ENCODE data around the gene VTCN1.
"Not testable (repeated sequence)": the region's sequence is repeated elsewhere in the genome, so short reads cannot be mapped to it uniquely, and the experiment has no call there.

The VTCN1 gene

DNA sequence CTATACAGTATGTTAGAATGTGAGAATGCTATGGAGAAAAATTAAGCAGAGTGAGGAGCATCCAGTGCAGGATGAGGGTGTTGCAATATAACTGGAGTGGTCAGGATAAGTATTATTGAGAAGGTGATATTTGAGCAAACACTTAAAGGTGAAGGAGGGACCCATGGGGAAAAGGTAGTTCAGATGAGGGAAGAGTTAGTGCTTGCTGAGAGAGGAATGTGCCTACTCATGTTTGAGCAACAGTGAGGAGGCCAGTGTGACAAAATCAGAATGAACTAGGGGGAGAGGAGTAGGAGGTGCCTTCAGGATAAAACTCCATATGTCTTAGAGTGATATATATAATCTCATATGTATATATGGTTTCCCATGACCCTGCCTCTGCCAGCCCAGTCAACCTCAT is 82.9 kb downstream of the VTCN1 start:
- FAIRE-seq: no peak
- DNase-seq (ENCODE audit: low spot score): no peak

DNA sequence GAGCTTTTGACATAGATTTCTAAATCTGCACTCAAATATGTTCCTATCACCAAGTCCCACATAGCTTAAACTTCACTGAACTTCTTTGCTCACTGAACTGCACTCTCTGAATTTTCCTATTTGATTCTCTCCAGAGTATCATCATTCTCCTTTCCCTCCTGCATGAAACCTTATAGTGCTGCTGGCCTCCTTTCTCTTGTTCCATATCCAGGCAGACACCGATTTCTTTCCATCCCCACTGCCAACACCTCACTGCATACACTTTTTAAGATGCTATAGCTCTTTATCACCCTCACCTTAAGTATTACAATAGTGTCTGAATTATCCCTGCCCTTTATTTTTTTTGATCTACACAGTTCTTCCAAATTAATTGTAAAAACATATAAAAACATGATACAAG is 86.1 kb downstream of the VTCN1 start:
- DNase-seq (ENCODE audit: low spot score) (no peak), FAIRE-seq (no peak)

DNA sequence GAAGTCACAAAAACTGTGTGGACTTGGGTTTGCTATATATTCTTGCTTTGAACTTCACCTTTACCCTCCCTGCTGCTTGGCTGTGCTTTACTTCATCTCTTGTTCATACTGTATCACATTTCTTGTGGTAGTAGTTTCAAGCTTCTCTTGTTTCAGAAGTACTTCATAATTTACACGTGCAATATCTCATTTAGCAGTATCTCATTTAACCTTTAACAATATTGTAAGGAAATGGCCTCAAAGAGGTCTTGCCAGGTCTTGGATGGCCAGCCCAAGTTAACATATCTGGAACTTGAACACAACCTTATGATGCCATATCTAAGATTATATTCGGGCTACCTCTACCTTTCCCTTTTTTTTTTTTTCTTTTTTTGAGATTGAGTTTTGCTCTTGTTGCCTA is 87.5 kb downstream of the VTCN1 start:
- no peak for FAIRE-seq
- DNase-seq (ENCODE audit: low spot score): no peak

DNA sequence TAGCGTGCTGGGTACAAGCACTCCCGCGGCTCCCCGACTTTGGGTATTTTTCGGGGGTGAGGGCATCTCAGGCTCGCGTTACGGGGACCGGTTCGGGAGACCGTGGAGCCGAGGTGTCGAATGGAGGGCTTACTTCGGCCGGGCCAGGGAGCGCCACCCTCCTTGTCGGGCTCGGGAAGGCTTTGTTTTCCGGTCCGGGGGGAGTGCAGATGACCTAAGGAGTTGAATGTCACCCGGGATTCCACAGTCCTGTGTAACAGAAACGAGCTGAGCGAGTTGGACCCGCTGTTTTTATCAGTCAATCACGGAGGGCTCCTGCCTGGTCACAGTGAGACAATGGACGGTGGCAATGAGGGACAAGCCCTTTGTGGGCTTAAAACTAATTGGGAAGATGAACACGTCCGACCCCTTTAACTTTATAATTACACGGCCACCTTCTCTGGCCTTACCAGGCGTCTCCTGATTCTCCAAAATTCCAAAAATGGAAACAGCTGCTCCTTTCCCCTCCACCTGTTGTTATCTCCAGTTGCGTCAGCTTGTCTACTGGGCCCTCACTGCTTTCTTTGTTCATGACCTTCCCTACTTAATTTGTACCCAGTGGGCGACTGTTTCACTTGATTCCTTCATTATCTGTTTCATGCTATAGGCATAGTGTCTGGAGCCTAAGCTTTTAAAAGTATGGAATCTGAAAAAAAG is 88.2 kb downstream of the VTCN1 start:
- DNase-seq (ENCODE audit: low spot score): no peak
- FAIRE-seq: no peak

DNA sequence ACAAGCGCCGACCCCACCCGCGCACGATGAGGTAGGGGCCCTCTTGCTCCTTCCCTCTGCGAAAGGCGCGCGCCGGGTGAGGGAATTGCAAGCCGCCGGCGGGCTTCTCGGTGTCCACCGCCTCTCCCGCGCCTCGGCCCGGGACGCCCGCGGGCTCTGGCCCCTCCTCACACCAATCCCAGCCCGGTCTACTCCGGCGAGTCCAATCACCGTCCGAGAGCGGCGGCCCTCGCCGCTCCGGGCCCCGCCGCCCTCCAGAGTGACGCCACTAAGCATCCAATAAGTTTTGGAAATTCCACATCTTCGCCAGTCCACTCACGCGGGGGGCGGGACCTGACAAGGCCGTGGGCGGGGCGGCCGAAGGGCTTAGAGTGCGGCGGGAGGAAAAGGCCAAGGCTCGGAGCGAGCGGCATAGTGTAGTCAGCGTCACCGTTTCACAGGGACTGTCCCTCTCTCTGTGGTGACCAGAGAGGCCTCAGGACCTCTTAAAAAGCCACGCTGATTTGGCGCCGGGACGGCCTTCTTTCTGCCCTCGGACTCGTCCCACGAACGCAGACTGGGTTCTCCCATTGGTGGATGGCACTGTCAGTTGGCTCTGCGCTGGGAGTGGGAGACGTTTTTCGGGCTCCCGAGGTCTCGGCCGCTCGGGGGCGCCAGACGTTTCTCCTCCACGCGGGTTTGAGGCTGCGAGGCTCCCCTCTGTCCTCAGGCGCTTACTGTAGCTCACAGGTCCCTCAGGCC is 89.0 kb downstream of the VTCN1 start, which contains the start of gene TRIM45:
TSS of gene TRIM45 (minus strand) at position 161 of the 741 bp plus-strand sequence. CDS start 548 bp downstream, outside the sequence.
- DNase-seq (ENCODE audit: low spot score) (peak; percentile 96), FAIRE-seq (peak; percentile 53)

DNA sequence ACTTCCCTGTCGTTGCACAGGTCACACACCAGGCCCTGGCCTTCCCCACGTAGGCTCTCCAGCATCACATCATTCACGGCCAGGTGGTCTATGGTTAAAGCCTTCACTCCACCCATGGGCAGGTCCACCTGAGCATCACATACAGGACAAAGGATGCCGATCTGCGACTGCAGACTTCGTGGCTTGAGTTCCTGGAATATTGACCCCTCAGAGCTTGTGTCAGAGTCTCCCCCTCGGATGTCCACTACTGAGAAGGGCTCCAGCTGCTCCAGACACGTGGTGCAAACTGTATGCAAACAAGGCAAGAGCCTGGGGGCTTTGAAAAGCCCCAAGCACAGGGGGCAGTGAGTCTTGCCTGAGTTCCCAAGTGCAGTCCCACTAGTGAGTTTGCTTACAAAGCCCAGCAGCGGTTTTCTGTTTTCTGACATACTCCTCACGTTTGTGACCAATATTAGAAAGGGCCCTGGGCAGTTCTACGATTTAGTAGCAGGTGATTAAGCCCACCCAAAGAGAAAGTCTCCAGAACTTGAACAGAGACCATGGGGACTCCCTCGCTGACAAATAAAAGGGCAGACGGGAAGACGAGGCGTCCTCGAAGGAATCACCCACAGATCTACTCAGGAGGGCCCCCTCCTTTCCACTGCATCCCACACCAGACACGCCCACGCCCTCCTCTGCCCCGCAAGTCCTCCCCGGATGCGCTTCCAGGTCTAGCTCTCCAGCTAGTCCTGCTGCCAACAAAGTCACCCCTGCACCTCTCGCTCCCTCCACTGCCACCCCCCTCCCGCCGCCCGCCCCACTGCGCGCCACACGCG is 89.7 kb downstream of the VTCN1 start:
- DNase-seq (ENCODE audit: low spot score): no peak
- no peak for FAIRE-seq

DNA sequence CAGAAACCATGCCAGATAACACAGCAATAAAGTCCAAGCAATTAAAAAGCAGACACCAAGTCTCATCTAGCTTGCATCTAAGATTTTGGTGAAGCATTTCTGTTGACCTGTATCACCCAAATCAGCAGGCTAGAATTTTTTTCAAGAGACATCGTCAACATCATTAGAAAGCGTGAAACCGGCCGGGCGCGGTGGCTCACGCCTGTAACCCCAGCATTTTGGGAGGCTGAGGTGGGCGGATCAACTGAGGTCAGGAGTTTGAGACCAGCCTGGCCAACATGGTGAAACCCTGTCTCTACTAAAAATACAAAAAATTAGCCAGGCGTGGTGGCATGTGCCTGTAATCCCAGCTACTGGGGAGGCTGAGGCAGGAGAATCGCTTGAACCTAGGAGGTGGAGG is 91.6 kb downstream of the VTCN1 start:
- not testable (repeated sequence) for DNase-seq (ENCODE audit: low spot score); FAIRE-seq

DNA sequence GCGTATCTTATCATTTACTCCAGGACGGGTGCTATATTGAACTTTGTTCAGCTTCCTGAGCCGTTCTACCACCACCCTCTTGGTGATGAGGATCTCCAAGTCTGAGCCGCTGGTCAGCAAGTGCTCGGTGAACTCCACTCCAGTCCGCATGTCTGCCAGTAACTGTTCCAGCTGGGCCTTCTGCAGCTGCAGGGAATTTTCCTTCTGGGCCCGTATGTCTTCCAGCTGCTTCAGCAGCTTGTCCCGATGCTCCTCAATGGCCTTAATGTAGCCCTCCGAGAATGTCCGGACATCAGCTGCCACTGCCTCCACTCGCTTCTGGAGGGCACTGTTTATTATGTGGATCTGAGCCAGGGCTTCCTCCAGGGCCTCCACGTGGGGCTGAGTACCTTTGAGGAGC is 92.6 kb downstream of the VTCN1 start:
- no peak for FAIRE-seq
- no peak for DNase-seq (ENCODE audit: low spot score)

DNA sequence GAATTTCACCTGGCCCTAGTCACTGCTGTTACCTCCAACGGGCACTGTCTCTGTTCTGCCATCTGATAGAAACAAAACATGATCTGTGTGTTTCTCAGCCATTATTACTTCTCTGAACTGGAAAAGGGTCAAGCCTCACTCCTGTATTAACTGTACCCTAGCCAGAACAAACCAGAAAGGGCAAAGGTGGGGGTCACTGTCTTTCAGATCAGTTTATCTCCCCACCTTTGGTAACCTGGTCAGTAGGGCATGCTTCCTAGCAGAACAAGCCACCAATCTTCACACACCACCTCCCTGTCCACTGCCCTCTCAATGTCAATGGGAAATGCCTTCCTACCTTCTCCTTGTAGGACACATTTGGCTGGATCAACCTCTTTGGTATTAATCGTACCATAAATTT is 93.0 kb downstream of the VTCN1 start:
- DNase-seq (ENCODE audit: low spot score) (no peak), FAIRE-seq (no peak)

DNA sequence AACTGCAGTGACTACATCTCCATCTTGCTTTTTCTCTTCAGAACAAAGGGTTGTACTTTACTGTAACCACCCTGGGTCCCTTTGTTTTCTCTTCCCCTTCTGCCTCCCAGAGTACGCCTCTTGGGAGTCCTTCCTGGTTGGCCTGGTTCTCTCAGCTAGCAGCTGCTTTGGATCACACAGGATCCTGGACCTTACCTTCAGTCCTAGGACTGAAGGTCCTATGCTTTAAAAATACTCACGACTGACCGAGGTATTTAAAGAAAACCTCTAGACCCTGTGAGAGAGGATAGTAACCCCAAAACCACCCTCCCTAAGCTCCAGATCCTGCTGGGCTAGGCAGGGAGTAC is 94.0 kb downstream of the VTCN1 start:
- no peak for DNase-seq (ENCODE audit: low spot score)
- no peak for FAIRE-seq

DNA sequence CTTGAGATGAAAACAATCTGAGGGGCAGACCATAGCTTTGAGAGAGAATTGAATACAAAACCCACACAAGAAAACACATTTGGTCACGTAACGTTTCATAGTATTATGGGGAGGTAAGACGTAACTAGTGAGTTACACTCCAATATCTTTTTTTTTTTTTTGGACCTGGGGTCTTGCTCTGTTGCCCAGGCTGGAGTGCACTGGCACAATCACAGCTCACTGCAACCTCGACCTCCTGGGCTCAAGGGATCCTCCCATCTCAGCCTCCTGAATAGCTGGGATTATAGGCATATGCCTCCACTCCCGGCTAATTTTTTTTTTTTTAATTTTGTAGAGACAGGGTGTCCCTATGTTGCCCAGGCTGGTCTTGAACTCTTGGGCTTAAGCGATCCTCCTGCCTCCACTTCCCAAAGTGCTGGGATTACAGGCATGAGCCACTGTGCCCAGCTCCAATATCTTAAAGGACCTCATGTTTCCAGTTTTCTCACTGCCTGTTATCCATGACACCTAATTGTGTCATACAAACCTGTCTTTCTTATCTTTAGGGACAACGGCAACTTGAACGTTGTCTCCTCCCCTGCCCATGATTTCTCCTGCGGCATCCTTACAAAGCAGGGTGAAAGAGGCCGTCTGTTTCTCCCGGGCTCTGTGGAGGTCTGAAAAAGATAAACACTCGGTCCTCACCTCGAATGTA is 94.5 kb downstream of the VTCN1 start:
- DNase-seq (ENCODE audit: low spot score): no peak
- FAIRE-seq: no peak

DNA sequence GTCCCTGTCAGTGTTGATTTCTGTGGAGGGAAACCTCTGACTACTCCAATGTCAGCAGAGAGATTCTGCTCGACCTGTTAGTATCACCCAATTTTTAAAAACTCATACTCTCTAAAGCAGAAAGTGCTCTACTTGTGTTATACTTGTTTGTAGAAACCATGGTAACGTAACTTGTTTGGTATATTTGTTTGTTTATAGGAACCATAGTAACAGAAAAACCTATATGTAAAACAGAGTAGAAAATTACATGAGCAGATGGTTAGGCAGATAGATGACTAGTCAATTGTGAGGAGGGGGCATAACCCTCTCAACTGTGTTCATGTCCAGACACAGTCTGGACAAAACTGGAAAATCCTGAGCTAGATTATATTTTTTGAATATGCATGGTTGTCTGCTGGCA is 95.8 kb downstream of the VTCN1 start:
- FAIRE-seq (no peak), DNase-seq (ENCODE audit: low spot score) (no peak)

DNA sequence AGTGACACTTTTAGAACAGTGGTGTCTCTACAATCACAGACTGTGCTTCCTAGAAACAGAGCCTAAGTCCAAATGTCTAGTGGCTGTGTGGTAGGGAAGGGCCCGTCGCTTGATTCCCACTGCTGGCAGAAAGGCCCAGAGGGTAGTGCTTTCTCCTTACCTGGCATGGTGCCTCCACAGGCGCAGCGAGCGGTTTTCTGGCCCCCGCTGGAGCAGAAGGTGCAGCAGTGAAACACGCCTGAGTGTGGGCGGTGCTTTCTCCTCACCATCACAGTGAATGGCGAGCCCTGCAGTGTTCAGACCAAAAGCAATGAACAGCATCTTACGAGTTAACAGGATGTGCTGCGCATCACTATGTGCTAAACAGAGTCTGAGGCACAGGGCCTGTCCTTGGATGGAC is 97.5 kb downstream of the VTCN1 start:
- DNase-seq (ENCODE audit: low spot score) (no peak), FAIRE-seq (no peak)

DNA sequence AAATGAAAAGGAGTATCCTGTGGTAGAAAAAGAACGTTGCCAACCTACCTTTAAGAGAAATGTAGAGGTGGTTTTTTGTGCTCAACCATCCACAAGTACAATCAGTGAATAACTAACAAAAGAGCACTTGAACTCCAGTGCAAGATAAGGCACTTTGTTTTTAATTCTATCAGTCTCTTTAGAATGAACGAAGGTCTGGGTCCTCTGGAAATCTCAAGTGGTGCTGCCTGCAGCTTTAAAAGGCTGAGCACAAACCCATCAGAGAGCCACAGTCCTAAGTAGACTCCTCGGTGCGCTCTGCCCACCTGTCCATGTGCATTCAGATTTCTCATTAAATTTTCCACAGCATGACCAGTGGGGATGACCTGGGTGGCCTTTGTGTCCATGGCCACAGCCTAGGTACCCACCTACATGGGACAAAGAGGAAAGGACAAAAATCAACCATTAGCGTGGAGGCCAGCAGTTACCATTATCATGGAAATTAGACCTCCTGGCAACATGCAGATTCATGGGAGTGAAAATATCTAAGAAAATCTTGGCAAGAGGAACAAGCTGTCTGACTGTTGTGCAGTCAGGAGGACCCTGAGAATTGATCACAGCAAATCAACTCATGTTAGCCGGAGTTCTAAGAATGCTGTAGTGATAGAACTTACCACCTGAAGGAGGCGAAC is 98.5 kb downstream of the VTCN1 start:
- DNase-seq (ENCODE audit: low spot score): no peak
- FAIRE-seq: no peak

DNA sequence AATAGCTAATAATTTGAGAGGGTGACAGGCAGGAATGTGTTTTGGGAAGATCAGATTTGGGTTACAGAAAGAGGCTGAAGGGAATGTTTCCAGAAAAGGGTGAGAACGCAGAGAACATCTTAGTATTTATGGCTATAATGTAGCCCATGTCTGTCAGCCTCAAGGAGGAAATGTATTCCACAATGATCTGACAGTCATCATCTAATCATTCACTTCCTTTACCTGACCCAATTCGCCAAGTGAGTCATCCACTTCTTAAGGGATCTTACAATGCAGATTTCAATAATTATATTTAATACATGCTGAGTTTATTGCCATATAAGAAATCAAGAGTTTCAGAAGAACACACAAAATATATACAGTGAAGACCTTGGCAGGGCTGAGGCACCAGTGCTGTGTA is 100.0 kb downstream of the VTCN1 start:
- DNase-seq (ENCODE audit: low spot score): no peak
- FAIRE-seq: no peak

DNA sequence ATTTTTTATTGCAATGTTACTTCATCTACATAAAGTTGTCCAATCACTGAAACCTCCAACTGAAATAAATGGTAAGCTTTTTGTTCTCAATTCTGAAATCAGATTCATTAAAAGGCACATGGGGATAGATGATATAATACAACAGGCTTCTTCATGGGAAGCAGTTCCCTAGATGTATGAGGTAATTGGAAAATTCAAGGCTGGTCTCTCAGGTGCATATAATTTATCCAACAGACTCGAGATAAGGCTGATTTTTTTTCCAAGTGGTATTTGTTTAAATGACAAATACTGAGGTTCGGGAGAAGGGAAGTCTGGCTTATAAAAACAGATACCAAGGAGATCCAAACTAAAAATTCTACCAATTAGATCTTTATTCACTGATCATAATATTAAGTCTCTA is 103.4 kb downstream of the VTCN1 start:
- DNase-seq (ENCODE audit: low spot score) (no peak), FAIRE-seq (no peak)

DNA sequence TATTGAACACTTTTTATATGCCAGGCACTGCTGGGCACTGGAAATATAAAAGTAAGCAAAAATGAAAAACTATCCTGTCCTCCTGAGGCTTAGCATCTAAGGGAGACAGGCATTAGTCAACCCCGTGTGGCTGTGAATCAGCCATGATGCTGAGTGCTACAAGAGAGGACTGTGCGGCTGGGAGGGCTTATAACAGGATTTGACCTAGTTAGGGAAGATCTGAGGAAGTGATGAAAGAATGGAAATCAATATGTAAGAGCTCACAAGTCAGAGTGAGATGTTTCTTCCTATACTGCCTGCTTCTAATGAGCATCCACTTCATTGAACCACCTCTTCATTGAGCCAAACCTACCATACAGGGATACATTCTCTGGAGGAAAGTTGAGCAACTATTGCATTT is 104.2 kb downstream of the VTCN1 start:
- FAIRE-seq (no peak), DNase-seq (ENCODE audit: low spot score) (no peak)

DNA sequence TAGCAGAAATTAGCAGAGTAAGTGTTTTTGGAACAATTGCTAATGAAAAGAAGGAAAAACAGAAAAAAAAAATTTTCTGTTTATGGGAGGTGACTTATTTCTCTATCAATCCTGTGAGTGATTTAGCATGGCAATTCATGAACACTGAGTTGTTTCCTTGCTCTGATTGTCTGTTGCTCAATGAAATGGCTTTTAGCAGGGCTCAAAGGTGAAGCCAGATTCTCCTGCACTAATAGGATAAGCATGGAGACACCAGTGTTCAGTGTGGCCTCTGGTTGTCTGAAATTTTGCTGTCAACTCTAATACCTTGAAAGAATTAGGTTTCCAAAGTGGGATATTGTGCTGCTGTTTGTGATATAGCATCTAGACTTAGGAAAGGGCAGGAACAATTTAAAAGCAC is 105.0 kb downstream of the VTCN1 start:
- DNase-seq (ENCODE audit: low spot score): no peak
- no peak for FAIRE-seq

DNA sequence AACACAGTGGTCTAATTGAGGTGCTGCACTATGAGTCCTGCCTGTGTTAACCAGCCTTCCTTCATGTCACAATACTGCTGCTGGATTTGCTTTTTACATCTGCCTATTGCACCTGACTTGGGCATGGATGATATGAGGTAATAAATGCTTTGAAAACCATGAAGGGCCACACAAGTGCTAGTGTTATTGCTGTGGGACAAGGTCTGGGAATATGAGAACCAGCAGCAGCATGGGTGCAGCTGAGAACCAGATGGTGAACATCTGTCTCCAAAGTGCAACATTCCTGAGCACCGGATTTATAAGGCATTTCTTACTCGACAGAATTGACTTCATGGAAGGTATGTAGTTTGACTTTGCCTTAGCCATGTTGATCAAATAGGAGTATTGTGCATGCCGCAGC is 105.7 kb downstream of the VTCN1 start:
- DNase-seq (ENCODE audit: low spot score) (no peak), FAIRE-seq (no peak)

DNA sequence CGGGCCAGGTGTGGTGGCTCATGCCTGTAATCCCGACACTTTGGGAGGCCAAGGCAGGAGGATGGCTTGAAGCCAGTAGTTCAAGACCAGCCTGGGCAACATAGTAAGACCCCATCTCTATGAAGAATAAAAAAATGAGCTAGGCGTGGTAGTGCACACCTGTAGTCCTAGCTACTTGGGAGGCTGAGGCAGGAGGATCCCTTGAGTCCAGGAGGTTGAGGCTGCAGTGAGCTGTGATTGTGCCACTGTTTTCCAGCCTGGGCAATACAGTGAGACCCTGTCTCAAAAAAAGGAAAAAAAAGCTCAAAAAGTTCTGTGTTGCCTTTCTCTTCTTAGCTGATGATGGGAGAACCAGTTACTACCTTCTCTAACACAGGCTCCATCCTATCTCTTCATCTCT is 108.9 kb downstream of the VTCN1 start:
- DNase-seq (ENCODE audit: low spot score); FAIRE-seq: not testable (repeated sequence)

DNA sequence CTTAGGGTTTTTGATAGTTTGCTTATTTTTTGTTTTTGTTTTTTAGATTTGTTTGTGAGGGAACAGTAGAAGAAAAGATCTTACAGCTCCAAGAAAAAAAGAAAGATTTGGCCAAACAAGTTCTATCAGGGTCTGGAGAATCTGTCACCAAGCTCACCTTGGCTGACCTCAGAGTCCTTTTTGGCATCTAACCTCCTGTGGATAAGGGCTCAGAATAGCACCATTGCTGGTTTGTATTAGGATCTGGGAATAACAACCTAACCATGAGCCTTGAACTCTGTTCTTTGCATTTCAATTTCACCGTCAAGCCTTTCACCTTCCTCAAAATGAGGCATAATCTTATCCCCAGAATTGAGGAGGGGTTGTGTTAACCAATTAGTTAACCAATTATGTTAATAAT is 109.4 kb downstream of the VTCN1 start:
- no peak for DNase-seq (ENCODE audit: low spot score)
- FAIRE-seq: no peak
